ENCODE data around the gene BRK1.

BRK1 gene

DNA sequence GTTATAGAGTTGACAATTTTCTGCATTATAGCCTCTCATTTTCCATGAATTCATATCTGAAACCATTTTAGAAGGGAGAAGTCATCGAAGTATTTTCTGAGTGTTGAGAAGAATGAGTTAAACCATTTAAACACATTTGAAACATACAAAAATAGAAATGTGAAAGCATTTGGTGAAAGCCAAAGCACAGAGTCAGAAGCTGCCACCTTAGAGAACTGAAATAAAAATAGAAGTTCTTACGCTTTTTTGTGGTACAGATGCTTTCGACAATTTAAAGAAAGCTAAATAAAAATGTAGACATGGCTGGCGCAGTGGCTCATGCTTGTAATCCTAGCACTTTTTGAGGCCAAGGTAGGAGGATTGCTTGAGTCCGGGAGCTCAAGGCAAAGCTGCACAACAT is 16.4 kb upstream of the BRK1 start:
- TF ChIP-seq ZNF565 (CRISPR knock-in tag; conservative IDR thresholded peaks at IDR 0.05; ENCODE audit: low read depth) (no peak), ZFP30 (CRISPR knock-in tag; IDR thresholded peaks at IDR 0.05) (no peak), ZC3H10 (CRISPR knock-in tag; IDR thresholded peaks at IDR 0.05) (no peak), CSDC2 (CRISPR knock-in tag; IDR thresholded peaks at IDR 0.05) (no peak), BACH2 (CRISPR knock-in tag; IDR thresholded peaks at IDR 0.05; ENCODE audit: borderline replicate concordance) (no peak), PPARA (CRISPR knock-in tag; IDR thresholded peaks at IDR 0.05; ENCODE audit: borderline replicate concordance) (no peak), ARNTL (CRISPR knock-in tag; IDR thresholded peaks at IDR 0.05; ENCODE audit: borderline replicate concordance, low read depth) (no peak), ZNF8 (CRISPR knock-in tag; IDR thresholded peaks at IDR 0.05) (no peak), ESRRG (CRISPR knock-in tag; IDR thresholded peaks at IDR 0.05) (no peak), TCF4 (CRISPR knock-in tag; IDR thresholded peaks at IDR 0.05; ENCODE audit: borderline replicate concordance) (no peak)
- TF ChIP-seq, protein P1, sequence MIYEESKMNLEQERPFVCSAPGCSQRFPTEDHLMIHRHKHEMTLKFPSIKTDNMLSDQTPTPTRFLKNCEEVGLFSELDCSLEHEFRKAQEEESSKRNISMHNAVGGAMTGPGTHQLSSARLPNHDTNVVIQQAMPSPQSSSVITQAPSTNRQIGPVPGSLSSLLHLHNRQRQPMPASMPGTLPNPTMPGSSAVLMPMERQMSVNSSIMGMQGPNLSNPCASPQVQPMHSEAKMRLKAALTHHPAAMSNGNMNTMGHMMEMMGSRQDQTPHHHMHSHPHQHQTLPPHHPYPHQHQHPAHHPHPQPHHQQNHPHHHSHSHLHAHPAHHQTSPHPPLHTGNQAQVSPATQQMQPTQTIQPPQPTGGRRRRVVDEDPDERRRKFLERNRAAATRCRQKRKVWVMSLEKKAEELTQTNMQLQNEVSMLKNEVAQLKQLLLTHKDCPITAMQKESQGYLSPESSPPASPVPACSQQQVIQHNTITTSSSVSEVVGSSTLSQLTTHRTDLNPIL (CRISPR knock-in tag; IDR thresholded peaks at IDR 0.05; ENCODE audit: low read depth), result no peak
- ATAC-seq, result no peak

DNA sequence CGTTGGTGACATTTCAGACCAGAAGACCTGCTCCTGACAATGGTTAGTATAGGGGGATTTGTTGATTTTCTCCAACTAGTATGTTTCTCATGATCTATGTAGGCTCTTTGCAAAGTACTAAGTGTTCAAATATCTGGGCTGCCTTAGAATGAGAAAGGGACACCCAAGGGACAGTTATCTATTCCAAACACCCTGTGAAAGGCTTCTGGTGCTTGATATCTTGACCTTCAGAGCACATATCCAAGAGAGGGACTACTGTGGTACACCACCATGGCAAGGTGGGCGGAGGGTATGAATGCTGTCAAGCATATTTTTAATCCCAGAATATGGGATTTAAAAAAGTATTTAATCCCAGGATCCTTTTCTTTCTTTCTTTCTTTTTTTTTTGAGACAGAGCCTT is 8.6 kb upstream of the BRK1 start:
- ATAC-seq, result no peak
- TF ChIP-seq TCF4 (CRISPR knock-in tag; IDR thresholded peaks at IDR 0.05; ENCODE audit: borderline replicate concordance), result no peak
- no peak for TF ChIP-seq ZC3H10 (CRISPR knock-in tag; IDR thresholded peaks at IDR 0.05)
- TF ChIP-seq CSDC2 (CRISPR knock-in tag; IDR thresholded peaks at IDR 0.05), result no peak
- TF ChIP-seq SNAI2 (CRISPR knock-in tag; IDR thresholded peaks at IDR 0.05), result no peak
- no peak for TF ChIP-seq RARB (CRISPR knock-in tag; IDR thresholded peaks at IDR 0.05)
- TF ChIP-seq GLIS3 (CRISPR knock-in tag; IDR thresholded peaks at IDR 0.05), result no peak
- TF ChIP-seq, protein P2, sequence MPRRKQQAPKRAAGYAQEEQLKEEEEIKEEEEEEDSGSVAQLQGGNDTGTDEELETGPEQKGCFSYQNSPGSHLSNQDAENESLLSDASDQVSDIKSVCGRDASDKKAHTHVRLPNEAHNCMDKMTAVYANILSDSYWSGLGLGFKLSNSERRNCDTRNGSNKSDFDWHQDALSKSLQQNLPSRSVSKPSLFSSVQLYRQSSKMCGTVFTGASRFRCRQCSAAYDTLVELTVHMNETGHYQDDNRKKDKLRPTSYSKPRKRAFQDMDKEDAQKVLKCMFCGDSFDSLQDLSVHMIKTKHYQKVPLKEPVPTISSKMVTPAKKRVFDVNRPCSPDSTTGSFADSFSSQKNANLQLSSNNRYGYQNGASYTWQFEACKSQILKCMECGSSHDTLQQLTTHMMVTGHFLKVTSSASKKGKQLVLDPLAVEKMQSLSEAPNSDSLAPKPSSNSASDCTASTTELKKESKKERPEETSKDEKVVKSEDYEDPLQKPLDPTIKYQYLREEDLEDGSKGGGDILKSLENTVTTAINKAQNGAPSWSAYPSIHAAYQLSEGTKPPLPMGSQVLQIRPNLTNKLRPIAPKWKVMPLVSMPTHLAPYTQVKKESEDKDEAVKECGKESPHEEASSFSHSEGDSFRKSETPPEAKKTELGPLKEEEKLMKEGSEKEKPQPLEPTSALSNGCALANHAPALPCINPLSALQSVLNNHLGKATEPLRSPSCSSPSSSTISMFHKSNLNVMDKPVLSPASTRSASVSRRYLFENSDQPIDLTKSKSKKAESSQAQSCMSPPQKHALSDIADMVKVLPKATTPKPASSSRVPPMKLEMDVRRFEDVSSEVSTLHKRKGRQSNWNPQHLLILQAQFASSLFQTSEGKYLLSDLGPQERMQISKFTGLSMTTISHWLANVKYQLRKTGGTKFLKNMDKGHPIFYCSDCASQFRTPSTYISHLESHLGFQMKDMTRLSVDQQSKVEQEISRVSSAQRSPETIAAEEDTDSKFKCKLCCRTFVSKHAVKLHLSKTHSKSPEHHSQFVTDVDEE (CRISPR knock-in tag; IDR thresholded peaks at IDR 0.05), result no peak
- TF ChIP-seq ZNF8 (CRISPR knock-in tag; IDR thresholded peaks at IDR 0.05), result no peak
- TF ChIP-seq ZNF70 (CRISPR knock-in tag; IDR thresholded peaks at IDR 0.05), result no peak
- no peak for TF ChIP-seq PPARA (CRISPR knock-in tag; IDR thresholded peaks at IDR 0.05; ENCODE audit: borderline replicate concordance)
- no peak for TF ChIP-seq ARNTL (CRISPR knock-in tag; IDR thresholded peaks at IDR 0.05; ENCODE audit: borderline replicate concordance, low read depth)

DNA sequence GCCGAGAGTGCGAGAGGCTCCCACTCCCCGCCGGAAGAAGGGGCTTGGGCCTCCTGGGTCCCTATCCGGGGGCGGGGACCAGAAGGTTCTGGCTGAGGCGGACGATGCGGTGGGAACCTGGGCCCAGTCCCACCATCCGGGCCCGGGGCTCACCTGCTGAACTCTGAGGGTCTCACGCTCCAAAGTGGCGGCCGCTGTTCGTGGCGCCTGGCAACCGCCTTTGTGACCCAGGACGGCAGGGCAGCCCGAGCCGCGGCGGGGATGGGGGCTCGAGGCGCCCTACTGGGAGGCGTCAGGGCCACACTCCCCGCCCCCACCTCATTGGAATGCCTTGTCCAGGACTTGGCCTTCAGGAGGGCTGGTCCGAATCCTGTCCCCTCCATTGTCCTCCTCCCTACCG is 7.4 kb upstream of the BRK1 start, which contains the start of gene FANCD2OS:
TSS of gene FANCD2OS (minus strand) at position 165 of the 400 bp plus-strand sequence. CDS start 3,481 bp downstream, outside the sequence.
- ATAC-seq, result no peak
- TF ChIP-seq OSR1 (CRISPR knock-in tag; IDR thresholded peaks at IDR 0.05) (no peak), TOX (CRISPR knock-in tag; IDR thresholded peaks at IDR 0.05; ENCODE audit: borderline replicate concordance) (no peak), ESRRG (CRISPR knock-in tag; IDR thresholded peaks at IDR 0.05) (no peak), ISL1 (CRISPR knock-in tag; IDR thresholded peaks at IDR 0.05) (no peak), PPARA (CRISPR knock-in tag; IDR thresholded peaks at IDR 0.05; ENCODE audit: borderline replicate concordance) (no peak), SNAI2 (CRISPR knock-in tag; IDR thresholded peaks at IDR 0.05) (no peak), GLIS3 (CRISPR knock-in tag; IDR thresholded peaks at IDR 0.05) (no peak), ZNF565 (CRISPR knock-in tag; conservative IDR thresholded peaks at IDR 0.05; ENCODE audit: low read depth) (no peak), ZFP3 (CRISPR knock-in tag; IDR thresholded peaks at IDR 0.05) (no peak), CSDC2 (CRISPR knock-in tag; IDR thresholded peaks at IDR 0.05) (no peak), ZFP30 (CRISPR knock-in tag; IDR thresholded peaks at IDR 0.05) (no peak), RARB (CRISPR knock-in tag; IDR thresholded peaks at IDR 0.05) (no peak), ZNF8 (CRISPR knock-in tag; IDR thresholded peaks at IDR 0.05) (no peak)
- TF ChIP-seq, protein P3, sequence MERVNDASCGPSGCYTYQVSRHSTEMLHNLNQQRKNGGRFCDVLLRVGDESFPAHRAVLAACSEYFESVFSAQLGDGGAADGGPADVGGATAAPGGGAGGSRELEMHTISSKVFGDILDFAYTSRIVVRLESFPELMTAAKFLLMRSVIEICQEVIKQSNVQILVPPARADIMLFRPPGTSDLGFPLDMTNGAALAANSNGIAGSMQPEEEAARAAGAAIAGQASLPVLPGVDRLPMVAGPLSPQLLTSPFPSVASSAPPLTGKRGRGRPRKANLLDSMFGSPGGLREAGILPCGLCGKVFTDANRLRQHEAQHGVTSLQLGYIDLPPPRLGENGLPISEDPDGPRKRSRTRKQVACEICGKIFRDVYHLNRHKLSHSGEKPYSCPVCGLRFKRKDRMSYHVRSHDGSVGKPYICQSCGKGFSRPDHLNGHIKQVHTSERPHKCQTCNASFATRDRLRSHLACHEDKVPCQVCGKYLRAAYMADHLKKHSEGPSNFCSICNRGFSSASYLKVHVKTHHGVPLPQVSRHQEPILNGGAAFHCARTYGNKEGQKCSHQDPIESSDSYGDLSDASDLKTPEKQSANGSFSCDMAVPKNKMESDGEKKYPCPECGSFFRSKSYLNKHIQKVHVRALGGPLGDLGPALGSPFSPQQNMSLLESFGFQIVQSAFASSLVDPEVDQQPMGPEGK (CRISPR knock-in tag; IDR thresholded peaks at IDR 0.05; ENCODE audit: borderline replicate concordance), result no peak
- TF ChIP-seq, protein P4, sequence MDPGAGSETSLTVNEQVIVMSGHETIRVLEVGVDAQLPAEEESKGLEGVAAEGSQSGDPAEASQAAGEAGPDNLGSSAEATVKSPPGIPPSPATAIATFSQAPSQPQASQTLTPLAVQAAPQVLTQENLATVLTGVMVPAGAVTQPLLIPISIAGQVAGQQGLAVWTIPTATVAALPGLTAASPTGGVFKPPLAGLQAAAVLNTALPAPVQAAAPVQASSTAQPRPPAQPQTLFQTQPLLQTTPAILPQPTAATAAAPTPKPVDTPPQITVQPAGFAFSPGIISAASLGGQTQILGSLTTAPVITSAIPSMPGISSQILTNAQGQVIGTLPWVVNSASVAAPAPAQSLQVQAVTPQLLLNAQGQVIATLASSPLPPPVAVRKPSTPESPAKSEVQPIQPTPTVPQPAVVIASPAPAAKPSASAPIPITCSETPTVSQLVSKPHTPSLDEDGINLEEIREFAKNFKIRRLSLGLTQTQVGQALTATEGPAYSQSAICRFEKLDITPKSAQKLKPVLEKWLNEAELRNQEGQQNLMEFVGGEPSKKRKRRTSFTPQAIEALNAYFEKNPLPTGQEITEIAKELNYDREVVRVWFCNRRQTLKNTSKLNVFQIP (CRISPR knock-in tag; IDR thresholded peaks at IDR 0.05; ENCODE audit: borderline replicate concordance, low read depth), result no peak
- TF ChIP-seq, protein P1 (CRISPR knock-in tag; IDR thresholded peaks at IDR 0.05; ENCODE audit: low read depth), result no peak
- TF ChIP-seq, protein P5, sequence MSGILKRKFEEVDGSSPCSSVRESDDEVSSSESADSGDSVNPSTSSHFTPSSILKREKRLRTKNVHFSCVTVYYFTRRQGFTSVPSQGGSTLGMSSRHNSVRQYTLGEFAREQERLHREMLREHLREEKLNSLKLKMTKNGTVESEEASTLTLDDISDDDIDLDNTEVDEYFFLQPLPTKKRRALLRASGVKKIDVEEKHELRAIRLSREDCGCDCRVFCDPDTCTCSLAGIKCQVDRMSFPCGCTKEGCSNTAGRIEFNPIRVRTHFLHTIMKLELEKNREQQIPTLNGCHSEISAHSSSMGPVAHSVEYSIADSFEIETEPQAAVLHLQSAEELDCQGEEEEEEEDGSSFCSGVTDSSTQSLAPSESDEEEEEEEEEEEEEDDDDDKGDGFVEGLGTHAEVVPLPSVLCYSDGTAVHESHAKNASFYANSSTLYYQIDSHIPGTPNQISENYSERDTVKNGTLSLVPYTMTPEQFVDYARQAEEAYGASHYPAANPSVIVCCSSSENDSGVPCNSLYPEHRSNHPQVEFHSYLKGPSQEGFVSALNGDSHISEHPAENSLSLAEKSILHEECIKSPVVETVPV (CRISPR knock-in tag; IDR thresholded peaks at IDR 0.05), result no peak

Measured in SK-N-SH treated with all-trans-retinoic acid at 6 μM for 48 hours (cell line).